Keratinocyte (primary cell): Measurements from ENCODE around the gene RNH1. TPM values are rescaled to one million over a fixed set of nuclear protein-coding genes. Genes with fewer than 3 reads are reported as not detected.

Experiments
- DNase-seq: peaks from one replicate; pipeline ENCODE4 v3.0.0-alpha.2; 2011; ENCODE audit warnings: low read depth, missing footprints, low spot score
- FAIRE-seq: peaks from 2 replicates; lab custom pipeline; 2011; peaks lifted over from hg19 to GRCh38; lab: Jason Lieb, UNC
- H2AFZ ChIP-seq: 2 replicates; pipeline ENCODE4 v1.6.0; 2012; ENCODE audit warnings: low read length, control low read depth, inconsistent platforms; ENCODE audit not compliant: control insufficient read depth
- H3K27ac ChIP-seq: 2 replicates; pipeline ENCODE4 v1.5.1; 2011; ENCODE audit warnings: low read length; ENCODE audit not compliant: control insufficient read depth, insufficient read depth
- H3K27me3 ChIP-seq: 3 replicates; pipeline ENCODE4 v1.6.0; 2011; ENCODE audit warnings: low read length; ENCODE audit not compliant: control insufficient read depth, insufficient read depth; ENCODE audit errors: extremely low read depth
- H3K36me3 ChIP-seq, 2 experiments: 2 replicates in 1 of 2; 3 replicates in 1 of 2; pipeline ENCODE4 v1.5.1; 2011; ENCODE audit warnings: low read length in 2 of 2, mild to moderate bottlenecking in 1 of 2; ENCODE audit not compliant: control insufficient read depth in 2 of 2, insufficient read depth in 2 of 2; ENCODE audit errors: extremely low read depth in 1 of 2
- H3K4me1 ChIP-seq: 3 replicates; pipeline ENCODE4 v1.5.1; 2011; ENCODE audit warnings: low read length; ENCODE audit not compliant: control insufficient read depth, insufficient read depth; ENCODE audit errors: extremely low read depth
- H3K4me2 ChIP-seq: 3 replicates; pipeline ENCODE4 v1.6.0; 2011; ENCODE audit warnings: low read depth, low read length; ENCODE audit not compliant: control insufficient read depth, insufficient read depth; ENCODE audit errors: extremely low read depth
- H3K4me3 ChIP-seq, 3 experiments: fragments of 200-600 bp in 1 of 3; sonication (generic) in 1 of 3; 2 replicates in 2 of 3; 3 replicates in 1 of 3; pipeline ENCODE4 v1.5.1; 2011 to 2016; ENCODE audit warnings: low read length in 3 of 3, mild to moderate bottlenecking in 3 of 3, control low read depth in 2 of 3, inconsistent platforms in 1 of 3, low read depth in 1 of 3, mixed read lengths in 1 of 3, mixed run types in 1 of 3, moderate library complexity in 1 of 3; ENCODE audit not compliant: control insufficient read depth in 2 of 3, insufficient read depth in 2 of 3; ENCODE audit errors: extremely low read depth in 1 of 3
- H3K79me2 ChIP-seq: 2 replicates; pipeline ENCODE4 v1.6.0; 2012; ENCODE audit warnings: low read length; ENCODE audit not compliant: control insufficient read depth, insufficient read depth
- H3K9ac ChIP-seq: 3 replicates; pipeline ENCODE4 v1.6.0; 2011; ENCODE audit warnings: low read length; ENCODE audit not compliant: control insufficient read depth, insufficient read depth; ENCODE audit errors: extremely low read depth
- H3K9me1 ChIP-seq: 3 replicates; pipeline ENCODE4 v1.6.0; 2011; ENCODE audit warnings: low read length; ENCODE audit not compliant: control insufficient read depth, insufficient read depth; ENCODE audit errors: extremely low read depth
- H3K9me3 ChIP-seq: 2 replicates; pipeline ENCODE4 v1.5.1; 2012; ENCODE audit warnings: low read depth, low read length; ENCODE audit not compliant: control insufficient read depth
- H4K20me1 ChIP-seq: 3 replicates; pipeline ENCODE4 v1.6.0; 2011; ENCODE audit warnings: low read length; ENCODE audit not compliant: control insufficient read depth, insufficient read depth; ENCODE audit errors: extremely low read depth
- CTCF ChIP-seq, 3 experiments: IDR thresholded peaks in 1 of 3; conservative IDR thresholded peaks in 1 of 3; optimal IDR thresholded peaks in 1 of 3; 2 replicates in 2 of 3; 3 replicates in 1 of 3; pipeline versions ENCODE3 to v1.5.1; 2011; ENCODE audit warnings: low read length in 3 of 3, mild to moderate bottlenecking in 3 of 3, moderate library complexity in 2 of 3, control low read depth in 1 of 3, inconsistent platforms in 1 of 3; ENCODE audit not compliant: insufficient read depth in 2 of 3; ENCODE audit errors: extremely low read depth in 1 of 3
- EZH2 ChIP-seq: IDR thresholded peaks from one replicate; pipeline ENCODE4 v1.6.1; 2012; ENCODE audit warnings: inconsistent platforms, mild to moderate bottlenecking, low read length, moderate library complexity
- dilution Hi-C: fragments of 300-500 bp; cut with MboI; formaldehyde crosslinking; loops from one replicate; pipeline ENCODE4 v1.7.0; 2020; ENCODE audit warnings: low sequenced_read_pairs; ENCODE audit not compliant: extremely low pct_ligation_motif_present
- polyA plus RNA-seq, 5 experiments: library from polyadenylated mRNA; depleted of rRNA in 3 of 5; stranded (reverse) in 3 of 5; stranded (forward) in 1 of 5; unstranded in 1 of 5; fragments of >200 nt; gene quantifications; 1 replicate in 1 of 5; 2 replicates in 3 of 5; 3 replicates in 1 of 5; pipeline versions ENCODE4 v1.2.1 to v1.2.3, GENCODE V29; 2011 to 2012; ENCODE audit warnings: missing spikeins in 2 of 5, low read depth in 1 of 5, low replicate concordance in 1 of 5

RNH1 gene
- polyA plus RNA-seq, 1 donor (not counting 4 experiments of a cell fraction or from before 2014, with no cell fraction given) = 92.0 TPM

GRCh38 chr11:494761-495536 is 12.1 kb downstream of the RNH1 start:
- H3K27ac ChIP-seq = no peak overlapping the region
- dilution Hi-C loops = no loop called here
- FAIRE-seq (no peak), DNase-seq (no peak)
- no peaks in the 10 kb centered on the region for H3K9me1 ChIP-seq
- H3K4me2 ChIP-seq = no peak overlapping the region
- no peak overlapping the region for H2AFZ ChIP-seq
- H3K36me3 ChIP-seq = peaks cover 39 to 46% of the 10 kb centered on the region in 2 experiments
- no peaks in the 10 kb centered on the region for H4K20me1 ChIP-seq
- no peaks in the 10 kb centered on the region for H3K27me3 ChIP-seq
- no peaks in the 10 kb centered on the region for H3K4me1 ChIP-seq
- TF ChIP-seq EZH2 = no peak
- no peak for TF ChIP-seq CTCF (optimal IDR thresholded peaks at IDR 0.05 in 1 of 3, IDR thresholded peaks at IDR 0.05 in 1 of 3, conservative IDR thresholded peaks at IDR 0.05 in 1 of 3; ENCODE audit: extremely low read depth in 1 of 3, insufficient read depth in 2 of 3, low read length in 3 of 3)
- H3K9ac ChIP-seq = no peak overlapping the region
- no peaks in the 10 kb centered on the region for H3K9me3 ChIP-seq
- H3K4me3 ChIP-seq = no peak overlapping the region
- H3K79me2 ChIP-seq = no peaks in the 10 kb centered on the region

GRCh38 chr11:492427-493226 is 14.4 kb downstream of the RNH1 start:
- dilution Hi-C loops = no loop called here
- Histone ChIP-seq H3K9me3 (no peaks in the 10 kb centered on the region), H3K36me3 (peaks cover 25 to 31% of the 10 kb centered on the region in 2 experiments), H3K9ac (no peak overlapping the region), H3K9me1 (no peaks in the 10 kb centered on the region), H2AFZ (no peak overlapping the region), H4K20me1 (no peaks in the 10 kb centered on the region), H3K79me2 (no peaks in the 10 kb centered on the region), H3K27ac (no peak overlapping the region), H3K27me3 (no peaks in the 10 kb centered on the region), H3K4me3 (no peak overlapping the region), H3K4me2 (no peak overlapping the region), H3K4me1 (no peaks in the 10 kb centered on the region)
- TF ChIP-seq CTCF (optimal IDR thresholded peaks at IDR 0.05 in 1 of 3, IDR thresholded peaks at IDR 0.05 in 1 of 3, conservative IDR thresholded peaks at IDR 0.05 in 1 of 3; ENCODE audit: extremely low read depth in 1 of 3, insufficient read depth in 2 of 3, low read length in 3 of 3) (no peak), EZH2 (no peak)
- DNase-seq (no peak), FAIRE-seq (no peak)
